HG03565 (cell line): Measurements from ENCODE around the gene CREBBP.

Source experiments
- ATAC-seq: cut with Tn5 transposase; IDR thresholded peaks from one replicate; pipeline ENCODE4 v1.9.1; 2021; ENCODE audit warnings: mild to moderate bottlenecking, moderate library complexity; ENCODE audit not compliant: unreplicated experiment

The CREBBP gene

GRCh38 chr16:3856367-3857141 lies 24.0 kb downstream of the CREBBP start:
- no peak for ATAC-seq

GRCh38 chr16:3854750-3855541 lies 25.6 kb downstream of the CREBBP start:
- no peak for ATAC-seq

- no peak for ATAC-seq
These were observed 30.0 kb downstream of the CREBBP start for GRCh38 chr16:3850544-3850899.

GRCh38 chr16:3849751-3850543 lies 30.6 kb downstream of the CREBBP start:
- no peak for ATAC-seq

GRCh38 chr16:3846595-3847091 lies 33.9 kb downstream of the CREBBP start:
- no peak for ATAC-seq

GRCh38 chr16:3846087-3846486 lies 34.4 kb downstream of the CREBBP start:
- ATAC-seq, result no peak

GRCh38 chr16:3842994-3843393 lies 37.5 kb downstream of the CREBBP start:
- no peak for ATAC-seq

- no peak for ATAC-seq
These were observed 38.6 kb downstream of the CREBBP start for GRCh38 chr16:3841729-3842508.

- ATAC-seq, result no peak
These were observed 40.9 kb downstream of the CREBBP start for GRCh38 chr16:3839402-3840184.

- no peak for ATAC-seq
These were observed 41.7 kb downstream of the CREBBP start for GRCh38 chr16:3838600-3839401.

GRCh38 chr16:3837851-3838586 lies 42.5 kb downstream of the CREBBP start:
- ATAC-seq, result no peak

- ATAC-seq, result no peak
These were observed 43.9 kb downstream of the CREBBP start for GRCh38 chr16:3836641-3837040.

GRCh38 chr16:3835089-3835602 lies 45.4 kb downstream of the CREBBP start:
- ATAC-seq, result no peak

GRCh38 chr16:3832668-3833067 lies 47.8 kb downstream of the CREBBP start:
- no peak for ATAC-seq

- ATAC-seq, result no peak
These were observed 49.8 kb downstream of the CREBBP start for GRCh38 chr16:3830625-3831254.

GRCh38 chr16:3829631-3830536 lies 50.6 kb downstream of the CREBBP start:
- no peak for ATAC-seq

GRCh38 chr16:3825940-3826339 lies 54.6 kb downstream of the CREBBP start:
- ATAC-seq, result no peak
